ENCODE measurements around the gene UTY.

DNA sequence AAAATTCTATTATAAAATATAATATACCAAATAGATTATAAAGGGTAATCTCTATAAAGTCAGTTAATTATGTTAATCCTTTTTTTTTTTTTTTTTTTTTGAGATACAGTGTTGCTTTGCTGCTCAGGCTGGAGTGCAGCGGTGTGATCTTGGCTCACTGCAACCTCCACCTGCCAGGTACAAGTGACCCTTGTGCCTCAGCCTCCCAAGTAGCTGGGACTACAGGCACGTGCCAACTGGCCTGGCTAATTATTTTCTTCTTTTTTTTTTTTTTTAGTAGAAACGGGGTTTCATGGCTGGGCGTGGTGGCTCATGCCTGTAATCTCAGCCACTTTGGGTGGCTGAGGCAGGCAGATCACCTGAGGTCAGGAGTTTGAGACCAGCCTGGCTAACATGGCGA, 141.9 kb downstream of the UTY start:
- TF ChIP-seq POLR2A (IDR thresholded peaks at IDR 0.05; ENCODE audit: low read length) (no peak), GATA1 (IDR thresholded peaks at IDR 0.05; ENCODE audit: low read depth, low read length) (no peak)

Data from erythroblast (primary cell).